GM06990 (cell line): ENCODE data around the gene FBXL20.
"Not testable (repeated sequence)": the region's sequence is repeated elsewhere in the genome, so short reads cannot be mapped to it uniquely, and the experiment has no call there.

ENCODE experiments used
- DNase-seq: peaks from one replicate; pipeline ENCODE4 v3.0.0-alpha.2; 2011; ENCODE audit not compliant: insufficient read length; ENCODE audit errors: extremely low read depth
- H3K27me3 ChIP-seq: replicated peaks from 2 replicates; pipeline ENCODE4 v1.6.0; 2011; ENCODE audit warnings: low read length; ENCODE audit not compliant: control insufficient read depth, insufficient read depth
- H3K36me3 ChIP-seq: 2 replicates; pipeline ENCODE4 v1.5.1; 2011; ENCODE audit warnings: low read length; ENCODE audit not compliant: control insufficient read depth, insufficient read depth
- H3K4me3 ChIP-seq: replicated peaks from 2 replicates; pipeline ENCODE4 v1.5.1; 2011; ENCODE audit warnings: low read depth, mild to moderate bottlenecking, control low read depth, low read length
- CTCF ChIP-seq: IDR thresholded peaks from 2 replicates; pipeline ENCODE4 v1.5.1; 2011; ENCODE audit warnings: low read length, control low read depth, mild to moderate bottlenecking, inconsistent platforms; ENCODE audit not compliant: insufficient read depth, poor library complexity, severe bottlenecking

Gene FBXL20

DNA sequence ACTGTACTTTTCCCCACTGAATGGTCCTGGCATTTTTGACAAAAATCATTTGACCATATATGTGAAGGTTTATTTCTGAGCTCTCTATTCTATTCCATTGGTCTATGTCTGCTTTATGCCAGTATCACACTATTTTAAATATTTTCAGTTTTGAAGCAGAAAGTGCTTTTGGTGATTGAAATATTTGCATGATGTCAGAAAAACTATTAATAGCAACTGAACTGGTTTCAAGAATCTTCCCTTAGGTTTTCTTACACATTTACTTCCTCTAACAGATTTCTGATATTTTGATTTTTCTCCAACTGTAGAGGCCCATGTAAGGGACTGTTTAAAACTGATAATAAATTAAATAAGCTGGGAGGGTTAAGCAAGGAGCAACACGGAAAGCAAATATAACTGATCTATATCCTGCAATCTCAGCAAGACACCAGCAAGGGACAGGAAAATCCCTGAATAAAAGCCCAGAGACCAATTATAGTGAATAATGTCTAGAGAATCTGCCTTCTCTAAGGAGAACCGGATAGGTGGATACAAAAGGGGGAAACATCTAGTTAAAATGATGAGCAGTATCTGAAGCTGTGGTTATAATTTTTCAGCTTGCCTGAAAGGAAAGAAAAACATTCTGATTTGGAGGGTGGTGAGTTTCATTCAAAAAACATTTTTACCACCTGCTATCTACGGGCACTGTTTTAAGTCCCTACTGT lies 94.8 kb downstream of the FBXL20 start:
- no peak for TF ChIP-seq CTCF
- no peaks in the 10 kb centered on the region for H3K27me3 ChIP-seq
- DNase-seq: peak; percentile 40
- H3K36me3 ChIP-seq: no peaks in the 10 kb centered on the region
- H3K4me3 ChIP-seq: peak overlapping the region; percentile 17; the same call in 1 of the 2 replicates

- H3K36me3 ChIP-seq: no peaks in the 10 kb centered on the region
- peak; percentile 6 for DNase-seq
- no peaks in the 10 kb centered on the region for H3K27me3 ChIP-seq
- TF ChIP-seq CTCF: no peak
- H3K4me3 ChIP-seq: peak overlapping the region; percentile 6; the same call in 1 of the 2 replicates
Observed at GRCh38 chr17:39305978-39306377, 95.4 kb downstream of the FBXL20 start.

GRCh38 chr17:39304188-39304587 lies 97.2 kb downstream of the FBXL20 start:
- no peak for TF ChIP-seq CTCF

GRCh38 chr17:39294060-39294459 lies 107.4 kb downstream of the FBXL20 start:
- Histone ChIP-seq H3K36me3 (peaks cover 1% of the 10 kb centered on the region; the same call in 1 of the 2 replicates), H3K27me3 (no peaks in the 10 kb centered on the region), H3K4me3 (no peak overlapping the region)
- DNase-seq: no peak
- TF ChIP-seq CTCF: no peak

More at GRCh38 chr17:39304188-39304587, 97.2 kb downstream of the FBXL20 start:
- H3K27me3 ChIP-seq: no peaks in the 10 kb centered on the region
- no peak overlapping the region for H3K4me3 ChIP-seq
- DNase-seq: no peak
- no peaks in the 10 kb centered on the region for H3K36me3 ChIP-seq

DNA sequence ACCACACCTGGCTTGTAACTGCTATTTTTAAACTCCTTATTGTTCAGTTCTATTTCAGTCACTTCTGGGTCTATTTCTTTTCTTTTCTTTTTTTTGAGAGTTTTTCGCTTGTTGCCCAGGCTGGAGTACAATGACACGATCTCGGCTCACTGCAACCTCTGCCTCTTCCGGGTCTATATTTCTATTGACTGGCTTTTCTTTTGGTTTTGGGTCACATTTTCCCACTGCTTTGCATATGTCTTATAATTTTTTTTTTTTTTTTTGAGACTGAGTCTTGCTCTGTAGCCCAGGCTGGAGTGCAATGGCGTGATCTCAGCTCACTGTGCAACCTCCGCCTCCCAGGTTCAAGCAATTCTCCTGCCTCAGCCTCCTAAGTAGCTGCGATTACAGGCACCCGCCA lies 108.9 kb downstream of the FBXL20 start:
- not testable (repeated sequence) for H3K4me3 ChIP-seq, DNase-seq, H3K36me3 ChIP-seq, H3K27me3 ChIP-seq

- not testable (repeated sequence) for H3K36me3 ChIP-seq, DNase-seq, H3K27me3 ChIP-seq, H3K4me3 ChIP-seq
Observed at GRCh38 chr17:39286513-39286912, 114.9 kb downstream of the FBXL20 start.

GRCh38 chr17:39284685-39285084 lies 116.7 kb downstream of the FBXL20 start:
- no peaks in the 10 kb centered on the region; the same call in 1 of the 2 replicates for H3K36me3 ChIP-seq
- H3K27me3 ChIP-seq: no peaks in the 10 kb centered on the region
- H3K4me3 ChIP-seq: no peak overlapping the region
- TF ChIP-seq CTCF: no peak
- DNase-seq: no peak
